AG04450 (cell line): ENCODE measurements around the gene CNTN5. TPM values are rescaled to one million over a fixed set of nuclear protein-coding genes. Genes with fewer than 3 reads are reported as not detected.
"Not testable (repeated sequence)": the region's sequence is repeated elsewhere in the genome, so short reads cannot be mapped to it uniquely, and the experiment has no call there.

Experiments
- CTCF ChIA-PET: fragments of 300-600, 350-600 bp; formaldehyde crosslinking; extraction: SDS; loops from one replicate; lab custom pipeline; 2022; ENCODE audit warnings: antibody characterized with exemption, inconsistent platforms; lab: Charles Lee
- POLR2A ChIA-PET: fragments of 350-600 bp; formaldehyde crosslinking; extraction: SDS; loops from one replicate; lab custom pipeline; 2021; ENCODE audit warnings: antibody characterized with exemption, inconsistent platforms; lab: Yijun Ruan, JAX
- DNase-seq: peaks from one replicate; pipeline ENCODE4 v3.0.0-alpha.2; 2011; ENCODE audit warnings: low read depth, low spot score
- H3K27ac ChIP-seq: one replicate; pipeline ENCODE4 v1.5.1; 2012; ENCODE audit warnings: low read depth, low read length, control low read depth
- H3K27me3 ChIP-seq: one replicate; pipeline ENCODE4 v1.6.0; 2012; ENCODE audit warnings: low read length; ENCODE audit not compliant: control insufficient read depth, insufficient read depth
- H3K4me3 ChIP-seq: 2 replicates; pipeline ENCODE4 v1.5.1; 2011; ENCODE audit warnings: mild to moderate bottlenecking, low read depth, low read length, control low read depth
- H3K9me3 ChIP-seq: 2 replicates; pipeline ENCODE4 v1.5.1; 2012; ENCODE audit warnings: low read length; ENCODE audit not compliant: control insufficient read depth, insufficient read depth
- polyA plus RNA-seq: library from polyadenylated mRNA; depleted of rRNA; stranded (reverse); fragments of >200 nt; gene quantifications from 2 replicates; pipeline ENCODE4 v1.2.3, GENCODE V29; 2011
- TF ChIP-seq, protein P1 (sequence below): IDR thresholded peaks from 2 replicates; pipeline ENCODE4 v1.5.1; 2011; ENCODE audit warnings: low read depth, low read length, control low read depth, inconsistent platforms

Gene CNTN5
- polyA plus RNA-seq, 1 experiment: not detected

DNA sequence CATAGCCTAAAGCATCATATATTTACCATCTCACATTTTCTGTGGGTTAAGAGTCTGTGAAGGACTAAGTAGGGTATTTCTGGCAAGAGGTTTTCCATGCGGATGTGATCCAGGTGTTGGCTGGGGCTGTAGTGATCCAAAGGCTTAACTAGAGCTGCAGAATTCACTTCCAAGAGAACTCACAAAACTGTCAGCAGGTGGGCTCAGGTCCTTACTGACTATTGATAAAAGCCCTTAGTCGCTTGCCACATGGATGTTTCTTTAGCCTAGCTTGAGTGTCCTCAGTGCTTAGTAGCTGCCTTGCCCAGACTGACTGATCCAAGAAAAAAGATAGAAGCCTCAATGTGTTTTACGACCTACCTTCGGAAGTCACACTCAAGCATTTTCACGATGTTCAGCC is 250.8 kb downstream of the CNTN5 start:
- no peaks in the 10 kb centered on the region for H3K9me3 ChIP-seq
- H3K27me3 ChIP-seq: no peaks in the 10 kb centered on the region
- H3K4me3 ChIP-seq: no peak overlapping the region
- DNase-seq: no peak
- H3K27ac ChIP-seq: no peak overlapping the region
- TF ChIP-seq, protein P1, sequence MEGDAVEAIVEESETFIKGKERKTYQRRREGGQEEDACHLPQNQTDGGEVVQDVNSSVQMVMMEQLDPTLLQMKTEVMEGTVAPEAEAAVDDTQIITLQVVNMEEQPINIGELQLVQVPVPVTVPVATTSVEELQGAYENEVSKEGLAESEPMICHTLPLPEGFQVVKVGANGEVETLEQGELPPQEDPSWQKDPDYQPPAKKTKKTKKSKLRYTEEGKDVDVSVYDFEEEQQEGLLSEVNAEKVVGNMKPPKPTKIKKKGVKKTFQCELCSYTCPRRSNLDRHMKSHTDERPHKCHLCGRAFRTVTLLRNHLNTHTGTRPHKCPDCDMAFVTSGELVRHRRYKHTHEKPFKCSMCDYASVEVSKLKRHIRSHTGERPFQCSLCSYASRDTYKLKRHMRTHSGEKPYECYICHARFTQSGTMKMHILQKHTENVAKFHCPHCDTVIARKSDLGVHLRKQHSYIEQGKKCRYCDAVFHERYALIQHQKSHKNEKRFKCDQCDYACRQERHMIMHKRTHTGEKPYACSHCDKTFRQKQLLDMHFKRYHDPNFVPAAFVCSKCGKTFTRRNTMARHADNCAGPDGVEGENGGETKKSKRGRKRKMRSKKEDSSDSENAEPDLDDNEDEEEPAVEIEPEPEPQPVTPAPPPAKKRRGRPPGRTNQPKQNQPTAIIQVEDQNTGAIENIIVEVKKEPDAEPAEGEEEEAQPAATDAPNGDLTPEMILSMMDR: no peak
- ChIA-PET CTCF (no interaction called here), POLR2A (no interaction called here)

DNA sequence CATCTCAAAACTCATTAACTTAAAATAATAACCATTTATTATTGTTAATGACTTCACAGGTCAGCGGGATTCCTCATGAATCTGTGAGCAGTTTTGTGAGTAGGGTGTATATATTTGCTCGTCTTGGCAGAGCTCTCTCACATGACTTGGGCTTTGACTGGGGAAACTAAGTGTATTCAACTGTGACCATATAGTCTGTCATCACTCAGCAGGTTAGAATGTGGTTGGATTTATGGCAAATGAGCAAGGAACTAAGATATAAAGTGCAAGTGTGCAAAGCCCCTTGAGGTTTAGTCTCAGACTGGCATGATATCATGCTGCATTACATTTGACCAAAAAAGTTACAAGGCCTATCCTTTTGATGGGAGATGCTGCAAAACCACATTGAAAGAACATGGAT is 254.8 kb downstream of the CNTN5 start:
- DNase-seq: no peak
- Histone ChIP-seq H3K27ac (no peak overlapping the region), H3K9me3 (no peaks in the 10 kb centered on the region), H3K27me3 (no peaks in the 10 kb centered on the region), H3K4me3 (no peak overlapping the region)
- TF ChIP-seq, protein P1: no peak
- ChIA-PET POLR2A (no interaction called here), CTCF (no interaction called here)

DNA sequence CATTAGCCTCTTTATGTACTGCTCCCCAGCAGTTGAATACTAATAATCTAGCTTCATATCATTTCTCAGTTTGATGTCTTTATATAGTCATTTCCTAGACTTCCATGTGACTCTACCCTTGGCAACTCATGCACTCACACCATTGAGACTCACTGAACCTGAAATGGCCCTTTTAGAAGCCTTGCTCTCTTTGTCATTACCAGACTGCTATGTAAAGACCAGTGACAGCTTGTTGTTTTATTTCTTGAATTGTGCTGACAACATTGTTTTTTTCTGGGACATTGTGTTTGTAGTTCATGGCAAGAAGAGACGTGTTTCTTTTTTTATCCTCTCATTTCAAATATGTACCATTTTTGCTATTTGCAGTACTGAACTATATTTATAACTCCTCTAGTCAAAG is 256.5 kb downstream of the CNTN5 start:
- DNase-seq: no peak
- H3K4me3 ChIP-seq: no peak overlapping the region
- ChIA-PET POLR2A (no interaction called here), CTCF (no interaction called here)
- H3K27ac ChIP-seq: no peak overlapping the region
- TF ChIP-seq, protein P1: no peak
- no peaks in the 10 kb centered on the region for H3K9me3 ChIP-seq
- no peaks in the 10 kb centered on the region for H3K27me3 ChIP-seq

DNA sequence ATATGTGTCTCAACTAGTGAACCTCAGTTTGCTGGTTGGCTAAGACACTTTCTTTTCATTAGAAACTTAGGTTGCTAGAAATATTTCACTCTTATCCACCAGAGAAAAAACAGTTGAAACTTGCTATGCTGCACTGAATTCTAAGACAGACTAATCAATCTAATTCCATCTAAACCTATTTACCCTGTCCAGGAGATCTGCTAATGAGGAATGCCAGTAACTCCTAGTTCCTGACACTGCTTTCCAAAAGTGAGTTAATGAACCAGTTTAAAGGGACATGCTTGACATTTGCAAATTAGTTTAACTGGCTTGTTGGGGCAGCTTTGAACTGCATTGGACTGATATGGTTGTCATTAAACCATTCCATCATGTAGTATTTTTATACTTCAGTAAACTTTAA is 258.5 kb downstream of the CNTN5 start:
- Histone ChIP-seq H3K4me3 (no peak overlapping the region), H3K27ac (no peak overlapping the region), H3K9me3 (no peaks in the 10 kb centered on the region), H3K27me3 (no peaks in the 10 kb centered on the region)
- ChIA-PET CTCF (no interaction called here), POLR2A (no interaction called here)
- no peak for DNase-seq
- TF ChIP-seq, protein P1: no peak

DNA sequence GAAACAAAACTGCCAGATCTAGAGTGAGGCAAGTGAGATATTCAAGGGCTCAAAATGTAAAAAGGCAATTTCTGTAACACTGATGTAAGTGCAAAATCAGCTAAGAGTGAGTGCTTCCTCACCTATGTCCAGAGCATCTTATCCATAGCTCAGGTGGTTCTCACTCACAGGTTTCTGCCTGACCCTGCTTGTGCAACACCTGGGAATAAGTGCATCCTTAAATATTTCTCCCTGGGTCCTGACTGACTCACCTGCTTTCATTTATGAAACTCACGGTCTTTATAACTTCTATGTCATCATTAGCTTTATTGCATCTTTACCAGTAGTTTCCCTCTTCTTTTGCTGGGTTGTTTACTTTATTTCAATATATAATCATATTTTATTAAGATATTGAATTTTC is 260.6 kb downstream of the CNTN5 start:
- no peak for DNase-seq
- no peak overlapping the region for H3K27ac ChIP-seq
- no peaks in the 10 kb centered on the region for H3K9me3 ChIP-seq
- TF ChIP-seq, protein P1: no peak
- ChIA-PET CTCF (no interaction called here), POLR2A (no interaction called here)
- no peaks in the 10 kb centered on the region for H3K27me3 ChIP-seq
- no peak overlapping the region for H3K4me3 ChIP-seq

DNA sequence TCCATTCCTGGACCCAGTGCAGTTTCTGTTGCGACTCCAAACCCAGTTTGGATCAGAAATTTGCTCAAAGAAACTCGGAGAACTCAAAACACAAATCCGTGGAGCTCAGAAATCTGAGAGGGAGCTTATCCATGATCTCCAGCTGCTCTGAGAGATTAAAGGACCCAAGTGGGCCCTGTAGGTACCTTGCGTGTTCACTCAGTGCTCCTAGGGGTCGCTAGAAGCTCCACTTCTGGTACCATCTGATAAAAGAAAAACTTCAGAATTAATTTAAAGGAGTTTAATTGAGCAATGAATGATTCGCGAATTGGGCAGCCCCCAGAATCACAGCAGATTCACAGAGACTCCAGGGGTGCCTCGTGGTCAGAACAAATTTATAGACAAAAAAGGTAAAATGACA is 277.2 kb downstream of the CNTN5 start:
- CTCF ChIA-PET: not testable (repeated sequence)

More for the DNA sequence above, 277.2 kb downstream of the CNTN5 start:
- POLR2A ChIA-PET, H3K9me3 ChIP-seq, DNase-seq, H3K27ac ChIP-seq, H3K4me3 ChIP-seq, H3K27me3 ChIP-seq: not testable (repeated sequence)
